Middle frontal gyrus (tissue), 1 donor: ENCODE data around the gene EDDM3A.
"Not testable (repeated sequence)": the region's sequence is repeated elsewhere in the genome, so short reads cannot be mapped to it uniquely, and the experiment has no call there.

Experiments
- DNase-seq: peaks from one replicate; pipeline ENCODE4 v3.0.0-alpha.2; 2015; ENCODE audit warnings: low spot score; ENCODE audit errors: extremely low spot score

The EDDM3A gene

DNA sequence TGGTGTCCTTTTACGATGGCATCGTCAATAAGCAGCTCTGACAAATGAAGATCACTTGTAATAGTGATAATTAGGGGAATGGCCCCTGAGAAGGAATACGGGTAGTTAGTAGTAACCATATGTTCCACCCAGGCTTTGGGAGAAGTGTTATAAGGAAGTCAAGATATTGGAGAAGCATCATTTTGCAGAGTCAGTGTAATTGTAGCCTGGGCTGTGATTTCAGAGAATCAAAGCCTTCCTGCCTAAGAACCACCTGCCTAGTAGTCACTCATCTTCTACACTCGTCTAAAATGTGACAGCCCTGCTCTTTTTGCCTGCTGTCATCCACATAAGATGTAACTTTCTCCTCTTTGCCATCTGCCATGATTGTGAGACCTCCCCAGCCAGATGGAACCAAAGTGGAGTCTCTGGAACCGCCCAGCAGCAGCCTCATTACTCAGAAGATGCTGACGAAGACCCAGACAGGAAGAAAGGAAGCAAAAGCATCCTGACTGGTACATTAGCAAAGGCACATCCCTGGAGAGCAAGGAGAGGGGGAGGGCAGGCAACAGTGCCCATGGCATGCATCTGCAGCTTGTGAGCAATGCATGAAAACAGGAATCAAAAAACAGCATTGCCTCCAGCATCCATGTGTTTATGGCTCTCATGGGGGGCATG, 12.6 kb upstream of the EDDM3A start:
- no peak for DNase-seq

- DNase-seq, result no peak
Observed at GRCh38 chr14:20733684-20734429, 11.8 kb upstream of the EDDM3A start.

GRCh38 chr14:20734430-20734806, 11.3 kb upstream of the EDDM3A start:
- DNase-seq, result no peak

DNA sequence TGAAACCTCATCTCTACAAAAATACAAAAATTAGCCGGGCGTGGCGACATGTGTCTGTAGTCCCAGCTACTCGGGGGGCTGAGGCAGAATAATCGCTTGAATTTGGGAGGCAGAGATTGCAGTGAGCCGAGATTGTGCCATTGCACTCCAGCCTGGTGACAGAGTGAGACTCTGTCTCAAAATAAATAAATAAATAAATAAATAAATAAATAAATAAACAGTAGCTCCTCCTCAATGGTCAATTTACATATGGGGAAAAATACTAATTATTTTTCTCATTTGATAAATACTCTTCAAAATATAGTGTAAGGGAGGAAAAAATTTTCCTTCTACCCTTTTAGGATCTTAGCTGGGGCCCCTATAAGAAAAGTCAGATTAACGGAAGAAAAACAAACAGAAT, 7.4 kb upstream of the EDDM3A start:
- DNase-seq, result not testable (repeated sequence)

GRCh38 chr14:20742132-20742531, 3.6 kb upstream of the EDDM3A start:
- no peak for DNase-seq

DNA sequence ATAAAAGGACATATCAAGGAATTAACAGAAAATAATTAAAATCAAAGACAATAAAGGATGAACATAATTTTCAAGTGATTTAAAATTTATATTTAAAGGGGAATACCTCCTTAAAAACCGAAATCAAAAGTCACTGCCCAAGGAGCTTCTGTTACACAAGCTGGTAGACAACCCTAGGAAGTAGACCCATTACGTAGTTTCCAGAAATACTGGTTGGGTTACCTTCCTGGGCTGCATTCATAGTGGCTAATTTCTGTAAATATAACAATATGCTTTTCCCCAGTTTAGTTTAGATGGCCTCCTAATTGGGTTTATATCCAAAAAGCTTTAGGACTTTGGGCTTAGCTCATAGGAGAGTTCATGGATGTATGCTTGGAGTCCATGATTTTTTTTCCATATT, 2.1 kb upstream of the EDDM3A start:
- no peak for DNase-seq

DNA sequence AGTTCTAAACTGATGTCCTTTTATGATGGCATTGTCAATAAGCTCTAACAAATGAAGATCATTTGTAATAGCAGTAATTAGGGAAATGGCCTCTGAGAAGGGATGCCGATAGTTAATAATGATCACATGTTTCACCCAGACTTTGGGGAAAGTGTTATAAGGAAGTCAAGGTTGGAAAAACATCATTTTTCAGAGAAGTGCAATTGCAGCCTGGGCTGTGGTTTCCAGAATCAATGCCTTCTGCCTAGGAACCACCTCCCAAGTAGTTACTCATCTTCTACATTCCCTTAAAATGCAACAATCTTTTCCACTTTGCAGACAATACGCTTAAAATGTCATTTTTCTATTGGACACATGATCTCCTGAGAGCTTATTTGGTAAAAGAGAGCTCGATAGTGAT, 879 bp downstream of the EDDM3A start:
- no peak for DNase-seq

DNA sequence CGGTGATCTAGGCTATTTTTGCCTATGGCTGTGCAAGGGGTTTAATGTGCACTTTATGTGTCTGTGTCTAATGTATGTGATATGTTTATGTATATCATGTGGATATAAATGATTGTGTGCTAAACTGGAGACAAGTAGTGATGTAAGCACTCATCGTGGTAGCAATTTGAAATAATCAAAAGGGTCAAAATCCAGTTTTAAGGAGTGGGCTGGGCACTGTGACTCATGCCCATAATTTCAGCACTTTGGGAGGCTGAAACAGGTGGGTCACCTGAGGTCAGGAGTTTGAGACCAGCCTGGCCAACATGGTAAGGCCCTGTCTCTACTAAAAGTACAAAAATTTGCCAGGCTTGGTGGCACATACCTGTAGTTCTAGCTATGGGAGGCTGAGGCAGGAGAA, 2.8 kb downstream of the EDDM3A start:
- DNase-seq, result no peak

- DNase-seq, result no peak
Observed at GRCh38 chr14:20750194-20750593, 4.5 kb downstream of the EDDM3A start.

- DNase-seq, result no peak
Observed at GRCh38 chr14:20751963-20752562, 6.4 kb downstream of the EDDM3A start.

DNA sequence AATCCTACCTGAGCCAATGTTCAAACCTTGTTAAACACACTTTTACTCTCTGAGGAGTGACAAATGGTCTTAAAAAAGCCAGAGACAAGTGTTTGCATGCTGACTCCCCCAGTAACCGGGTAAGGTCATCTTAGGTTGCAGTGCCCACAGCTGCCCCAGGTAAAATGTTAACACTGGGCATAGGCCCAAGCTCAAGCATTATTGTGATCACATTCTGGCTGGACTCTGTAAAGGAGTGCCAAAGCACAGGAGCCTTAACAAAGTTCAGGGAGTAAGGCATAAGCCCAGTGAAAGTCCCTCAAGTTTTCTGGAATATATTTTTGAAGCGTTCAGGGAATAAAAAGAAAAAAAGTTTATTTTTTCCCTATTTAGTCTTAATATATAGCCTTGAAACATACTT, 8.6 kb downstream of the EDDM3A start:
- DNase-seq, result no peak

GRCh38 chr14:20755037-20755436, 9.3 kb downstream of the EDDM3A start:
- DNase-seq, result no peak

- no peak for DNase-seq
Observed at GRCh38 chr14:20757965-20758364, 12.3 kb downstream of the EDDM3A start.

- DNase-seq, result not testable (repeated sequence)
Observed at GRCh38 chr14:20759465-20759864, 13.8 kb downstream of the EDDM3A start.

- DNase-seq, result no peak
Observed at GRCh38 chr14:20760950-20761349, 15.3 kb downstream of the EDDM3A start.

- no peak for DNase-seq
Observed at GRCh38 chr14:20768593-20768892, 22.9 kb downstream of the EDDM3A start.

DNA sequence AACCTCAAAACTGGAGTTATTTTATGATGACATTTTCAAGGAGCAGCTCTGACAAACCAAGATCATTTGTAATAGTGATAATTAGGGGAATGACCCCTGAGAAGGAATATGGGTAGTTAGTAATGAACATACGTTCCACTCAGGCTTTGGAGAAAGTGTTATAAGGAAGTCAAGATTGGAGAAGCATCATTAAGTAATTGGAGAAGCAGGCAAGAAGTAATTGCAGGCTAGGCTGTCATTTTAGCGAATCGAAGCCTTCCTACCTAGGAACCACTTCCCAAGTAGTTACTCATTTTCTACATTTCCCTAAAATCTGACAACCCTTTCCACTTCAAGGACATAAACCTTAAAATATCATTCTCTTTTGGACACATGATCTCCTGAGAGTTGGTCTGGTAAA, 23.7 kb downstream of the EDDM3A start:
- DNase-seq, result no peak

DNA sequence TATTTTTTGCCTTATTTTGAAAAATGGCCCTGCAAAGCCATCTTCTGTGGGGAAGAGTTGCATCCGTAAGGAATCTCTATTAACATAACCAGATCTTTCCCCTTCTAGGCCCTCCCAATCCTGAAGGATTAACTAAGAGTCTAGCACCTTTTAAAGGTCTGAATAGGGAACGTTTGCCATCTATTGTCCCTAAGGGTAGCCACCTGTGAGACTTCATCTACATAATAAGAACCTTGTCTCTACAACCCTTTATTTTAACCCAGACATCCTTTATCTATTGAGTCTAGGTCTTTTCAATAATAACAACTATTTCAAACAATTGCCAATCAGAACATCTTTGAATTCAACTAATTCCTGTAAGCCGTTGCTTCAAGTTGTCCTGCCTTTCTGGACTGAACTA, 27.0 kb downstream of the EDDM3A start:
- no peak for DNase-seq

GRCh38 chr14:20774258-20774824, 28.7 kb downstream of the EDDM3A start:
- DNase-seq, result no peak

- no peak for DNase-seq
Observed at GRCh38 chr14:20775043-20775442, 29.4 kb downstream of the EDDM3A start.

DNA sequence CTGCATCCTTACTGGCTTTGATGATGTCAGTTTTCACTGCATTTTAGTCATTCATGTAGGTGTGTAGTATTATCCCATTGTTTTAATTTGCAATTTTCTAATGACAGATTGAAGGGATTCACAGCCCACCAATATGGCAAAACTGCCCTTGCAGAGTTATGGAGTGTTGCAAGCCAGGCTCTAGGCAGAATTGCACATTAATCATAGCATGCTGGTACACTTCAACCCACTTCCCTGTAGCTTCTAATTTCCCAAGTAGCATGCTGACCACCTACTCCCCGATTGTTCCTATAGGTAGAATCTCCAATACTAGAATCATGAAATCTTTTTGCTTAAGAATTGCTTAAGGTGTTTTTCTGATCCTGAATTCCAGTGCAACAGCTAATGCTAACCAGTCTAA, 30.2 kb downstream of the EDDM3A start:
- DNase-seq, result no peak

GRCh38 chr14:20781803-20782202, 36.1 kb downstream of the EDDM3A start:
- no peak for DNase-seq
